Endometrium (tissue), 2 donors: ENCODE results near the gene GATAD1.
"Not testable (repeated sequence)": the region's sequence is repeated elsewhere in the genome, so short reads cannot be mapped to it uniquely, and the experiment has no call there.

Source experiments
- FAIRE-seq: peaks from 2 replicates; lab custom pipeline; 2012; peaks lifted over from hg19 to GRCh38; lab: Jason Lieb, UNC
- donor health status: control.
- donor health status: control.

GATAD1 gene

GRCh38 chr7:92437956-92438491 is 9.3 kb upstream of the GATAD1 start:
- no peak for FAIRE-seq

DNA sequence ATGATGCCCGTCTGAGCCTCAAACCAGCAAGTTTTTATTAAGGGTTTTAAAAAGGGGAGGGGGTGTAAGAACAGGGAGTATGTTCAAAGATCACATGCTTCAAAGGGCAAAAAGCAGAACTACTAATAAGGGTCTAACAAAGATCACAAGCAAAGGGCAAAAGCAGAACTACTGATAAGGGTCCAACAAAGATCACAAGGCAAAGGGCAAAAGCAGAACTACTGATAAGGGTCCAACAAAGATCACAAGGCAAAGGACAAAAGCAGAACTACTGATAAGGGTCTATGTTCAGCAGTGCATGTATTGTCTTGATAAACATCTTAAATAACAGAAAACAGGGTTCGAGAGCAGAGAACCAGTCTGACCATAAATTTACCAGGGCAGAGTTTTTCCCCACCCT is 4.6 kb upstream of the GATAD1 start:
- not testable (repeated sequence) for FAIRE-seq

GRCh38 chr7:92446869-92447344 is 375 bp upstream of the GATAD1 start:
- FAIRE-seq = peak; percentile 75

GRCh38 chr7:92448205-92448747 is 994 bp downstream of the GATAD1 start:
- FAIRE-seq = no peak

GRCh38 chr7:92451645-92452044 is 4.4 kb downstream of the GATAD1 start:
- FAIRE-seq = no peak

DNA sequence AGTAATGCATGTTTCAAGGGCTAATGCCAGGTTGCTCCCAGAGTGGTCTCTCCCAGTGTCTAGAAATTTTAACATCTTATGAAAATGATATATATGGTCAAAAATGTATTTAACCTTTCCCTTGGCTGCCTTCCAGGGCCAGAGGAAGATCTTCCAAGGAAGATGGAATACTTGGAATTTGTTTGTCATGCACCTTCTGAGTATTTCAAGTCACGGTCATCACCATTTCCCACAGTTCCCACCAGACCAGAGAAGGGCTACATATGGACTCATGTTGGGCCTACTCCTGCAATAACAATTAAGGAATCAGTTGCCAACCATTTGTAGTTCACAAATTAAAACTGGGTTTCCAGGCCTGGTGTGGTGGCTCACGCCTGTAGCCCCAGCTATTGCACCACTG is 9.0 kb downstream of the GATAD1 start:
- no peak for FAIRE-seq

- FAIRE-seq = no peak
These were observed 12.8 kb downstream of the GATAD1 start for GRCh38 chr7:92460109-92460508.

GRCh38 chr7:92460510-92460909 is 13.2 kb downstream of the GATAD1 start:
- FAIRE-seq = no peak

GRCh38 chr7:92461027-92462003 is 14.0 kb downstream of the GATAD1 start:
- FAIRE-seq = no peak

GRCh38 chr7:92462560-92462959 is 15.3 kb downstream of the GATAD1 start:
- FAIRE-seq = no peak

DNA sequence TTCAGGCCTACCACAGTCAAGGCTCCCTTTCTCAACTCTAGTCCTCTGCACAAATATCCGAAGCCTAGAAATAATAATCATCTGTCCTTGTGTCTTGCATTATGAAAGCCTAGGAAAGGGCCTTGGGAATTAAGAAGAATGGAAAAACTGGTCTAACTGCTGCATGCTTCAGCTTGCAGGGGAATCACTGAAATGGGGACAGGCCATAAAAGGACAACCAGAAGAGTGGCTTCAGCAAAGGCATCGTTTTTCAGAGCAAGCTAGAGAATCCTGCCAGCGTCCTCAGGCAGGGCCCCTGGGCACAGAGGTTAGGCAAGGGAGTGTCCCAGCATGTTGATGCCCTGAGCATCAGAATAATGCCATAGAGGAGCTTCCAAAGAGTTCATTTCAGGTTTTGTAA is 17.2 kb downstream of the GATAD1 start:
- no peak for FAIRE-seq

GRCh38 chr7:92466682-92467081 is 19.4 kb downstream of the GATAD1 start:
- no peak for FAIRE-seq

- not testable (repeated sequence) for FAIRE-seq
These were observed 21.3 kb downstream of the GATAD1 start for GRCh38 chr7:92468589-92468988.

DNA sequence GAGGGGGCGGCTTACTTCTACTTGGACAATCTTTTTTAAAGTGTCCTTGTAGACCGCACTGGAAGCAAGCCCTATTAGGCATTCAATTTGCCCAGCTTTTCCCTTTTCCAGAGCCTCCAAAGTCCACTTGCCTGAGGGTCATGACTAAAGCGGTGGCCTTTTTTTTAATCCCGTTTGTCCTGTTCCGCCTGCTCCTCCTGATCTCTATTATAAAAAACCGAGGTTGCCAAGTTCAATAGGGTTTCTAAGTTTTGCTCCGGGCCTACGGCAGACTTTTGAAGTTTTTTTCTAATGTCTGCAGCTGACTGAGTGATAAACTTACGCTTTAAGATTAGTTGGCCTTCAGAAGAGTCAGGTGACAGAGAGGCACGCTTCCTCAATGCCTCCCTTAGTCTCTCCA is 26.7 kb downstream of the GATAD1 start:
- not testable (repeated sequence) for FAIRE-seq

GRCh38 chr7:92475261-92475770 is 28.0 kb downstream of the GATAD1 start:
- FAIRE-seq = not testable (repeated sequence)

DNA sequence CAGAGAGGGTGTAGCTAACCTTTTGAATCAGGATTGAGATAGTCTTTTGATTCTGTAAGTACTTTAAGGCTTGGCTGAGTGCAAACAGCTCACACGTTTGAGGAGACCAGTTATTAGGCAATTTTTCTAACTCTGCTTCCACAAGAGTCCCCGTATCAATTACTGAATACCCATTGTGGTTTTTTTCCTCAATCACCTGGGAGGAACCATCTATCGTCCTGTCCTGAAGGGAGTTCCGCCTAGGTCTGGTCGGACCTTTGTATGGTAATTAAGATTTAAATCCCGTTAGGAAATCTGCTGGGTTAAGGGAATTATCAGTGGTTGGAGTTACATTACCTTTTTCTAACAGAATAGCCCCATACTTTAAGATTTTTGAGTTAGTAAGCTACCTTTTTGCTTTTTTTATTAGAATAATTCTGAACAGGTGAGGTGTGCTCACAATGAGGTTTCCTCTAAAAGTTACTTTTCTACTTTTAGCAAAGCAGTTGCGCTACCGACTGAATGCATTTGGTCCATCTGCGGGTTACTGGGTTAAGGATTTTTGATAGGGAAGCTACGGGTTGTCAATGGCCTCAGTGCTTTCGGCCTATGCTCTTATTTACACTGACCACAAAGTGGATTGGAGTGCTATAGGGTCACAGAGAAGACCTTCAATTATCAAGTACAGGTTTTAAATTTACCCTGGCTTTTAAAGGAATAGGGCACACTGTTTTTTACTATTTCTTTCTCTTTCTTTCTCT is 28.7 kb downstream of the GATAD1 start:
- FAIRE-seq = not testable (repeated sequence)

- not testable (repeated sequence) for FAIRE-seq
These were observed 30.4 kb downstream of the GATAD1 start, which contains the start of gene ERVW-1 for GRCh38 chr7:92477681-92478080. Gene ERVW-1 (minus strand): TSS chr7:92477946. CDS start chr7:92470381, 7,565 bp downstream.

GRCh38 chr7:92478095-92478494 is 30.8 kb downstream of the GATAD1 start:
- no peak for FAIRE-seq

DNA sequence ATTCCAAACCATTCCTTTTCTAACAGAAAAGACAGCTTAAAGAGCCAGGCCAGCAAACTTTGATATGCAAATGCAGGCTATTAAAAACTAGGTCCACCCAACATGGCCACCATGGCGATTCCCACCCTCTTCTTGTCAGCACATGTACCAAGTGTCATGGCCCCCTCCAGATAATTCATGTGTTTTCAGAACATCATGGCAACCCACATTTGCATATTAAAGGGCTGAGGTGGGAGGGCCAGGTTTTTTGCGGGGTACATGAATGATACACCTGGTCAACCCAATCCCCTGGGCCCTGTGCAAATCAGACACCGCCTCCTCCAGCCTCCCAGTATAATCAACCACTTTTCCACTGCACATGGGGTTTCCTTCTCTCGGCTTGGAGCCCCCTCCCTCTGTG is 31.4 kb downstream of the GATAD1 start:
- FAIRE-seq = no peak

GRCh38 chr7:92479146-92479545 is 31.9 kb downstream of the GATAD1 start:
- not testable (repeated sequence) for FAIRE-seq

DNA sequence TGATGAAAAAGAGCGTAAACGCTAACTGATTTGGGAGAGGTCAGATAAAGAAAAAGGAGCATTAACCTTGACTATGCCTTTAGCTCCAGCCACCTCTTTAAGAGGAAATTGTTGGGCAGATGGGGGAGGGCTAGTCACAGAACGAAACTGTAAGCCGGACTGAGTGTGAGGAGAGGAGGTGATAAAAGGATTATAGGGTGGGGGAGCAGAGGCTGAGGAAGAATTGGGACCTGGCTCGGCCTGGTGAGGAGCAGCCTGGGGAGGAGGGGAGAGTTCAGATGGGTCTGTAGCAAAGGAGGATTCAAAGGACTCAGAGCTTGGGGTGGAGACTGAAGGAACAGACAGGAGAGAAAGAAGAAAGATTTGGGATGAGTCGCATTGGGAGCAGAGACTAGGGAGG is 36.3 kb downstream of the GATAD1 start:
- FAIRE-seq = not testable (repeated sequence)

- FAIRE-seq = not testable (repeated sequence)
These were observed 36.9 kb downstream of the GATAD1 start for GRCh38 chr7:92484226-92484625.
